Activated CD4-positive, alpha-beta T cell treated with anti-CD3 and anti-CD28 coated beads for 36 hours (primary cell): Measurements from ENCODE around the gene CRYGN. TPM values are rescaled to one million over a fixed set of nuclear protein-coding genes. Genes with fewer than 3 reads are reported as not detected.

Experiments
- ATAC-seq: fragments of 200-7000 bp; cut with Tn5 transposase; one replicate; pipeline ENCODE4 v1.10.0; 2021; ENCODE audit warnings: mild to moderate bottlenecking, moderate library complexity
- CTCF ChIA-PET: fragments of 350-600 bp; sonication (Branson Sonifier 250); formaldehyde crosslinking; loops from one replicate; lab custom pipeline; 2021; ENCODE audit warnings: antibody characterized with exemption; lab: Charles Lee
- POLR2A ChIA-PET: fragments of 350-600 bp; sonication (Branson Sonifier 250); formaldehyde crosslinking; loops from one replicate; lab custom pipeline; 2021; ENCODE audit warnings: antibody characterized with exemption, inconsistent platforms; lab: Charles Lee
- DNase-seq: peaks from one replicate; pipeline ENCODE4 v3.0.0-alpha.2; 2020
- H3K27ac Mint-ChIP-seq: one replicate; pipeline ENCODE4 v1.8.0; 2021; ENCODE audit warnings: mixed read lengths
- H3K27me3 Mint-ChIP-seq: one replicate; pipeline ENCODE4 v1.8.0; 2021; ENCODE audit warnings: mixed read lengths
- H3K36me3 Mint-ChIP-seq: one replicate; pipeline ENCODE4 v1.8.0; 2021; ENCODE audit warnings: low read depth, mixed read lengths
- H3K4me1 Mint-ChIP-seq: one replicate; pipeline ENCODE4 v1.8.0; 2021; ENCODE audit warnings: mixed read lengths
- H3K4me3 Mint-ChIP-seq: one replicate; pipeline ENCODE4 v1.8.0; 2021; ENCODE audit warnings: mild to moderate bottlenecking, moderate library complexity, mixed read lengths
- H3K9me3 Mint-ChIP-seq: one replicate; pipeline ENCODE4 v1.8.0; 2021; ENCODE audit warnings: low read depth, mixed read lengths
- intact Hi-C, 2 experiments: fragments of 100-400 bp; cut with DNase I in 1 of 2; cut with micrococcal nuclease in 1 of 2; formaldehyde crosslinking; loops; one replicate each; pipeline versions ENCODE4 v1.14.2 to v1.15.1; 2022 to 2024; cut with DNase I, micrococcal nuclease
- microRNA-seq: library from miRNA; unstranded; fragments of <30 nt; microRNA quantifications from one replicate; pipeline ENCODE4 v1.2.0, GENCODE V29; 2021; ENCODE audit warnings: borderline replicate concordance
- total RNA-seq, 2 experiments: library from RNA; stranded (reverse); gene quantifications; one replicate each; pipeline ENCODE4 v1.2.3, GENCODE V29; 2021

The CRYGN gene
- total RNA-seq, 2 experiments from 2014 or later: 0.11 TPM; not detected in 1

DNA sequence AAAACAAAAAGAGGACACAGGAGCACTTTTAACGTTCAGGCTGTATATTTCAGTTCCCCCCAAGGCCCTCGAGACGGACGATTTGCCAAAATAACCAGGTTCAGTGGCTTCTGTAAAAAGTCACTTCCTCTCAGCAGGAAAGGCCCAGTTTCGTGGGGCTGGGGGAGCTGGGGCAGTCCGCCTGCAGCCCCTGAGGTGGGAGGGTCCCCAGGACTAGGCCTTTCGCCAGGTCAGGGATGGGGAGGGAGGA, 58.9 kb downstream of the CRYGN start:
- no peaks in the 10 kb centered on the region for H3K9me3 Mint-ChIP-seq
- intact Hi-C loops: no loop called here
- ChIA-PET CTCF (interaction anchor here (1.3 to 2.7 kb wide), 2 partner anchors 12 to 68 kb away, joined by 6 to 10 read pairs; no protein-coding TSS in a partner anchor), POLR2A (interaction anchor here (1.6 kb wide), 1 partner anchor 68 kb away, joined by 4 read pairs; no protein-coding TSS in a partner anchor)
- ATAC-seq (no peak), DNase-seq (no peak)
- peaks cover 2% of the 10 kb centered on the region for H3K36me3 Mint-ChIP-seq
- no peak overlapping the region for H3K4me3 Mint-ChIP-seq
- peaks cover 10% of the 10 kb centered on the region for H3K4me1 Mint-ChIP-seq
- no peak overlapping the region for H3K27ac Mint-ChIP-seq
- H3K27me3 Mint-ChIP-seq: peaks cover 15% of the 10 kb centered on the region

DNA sequence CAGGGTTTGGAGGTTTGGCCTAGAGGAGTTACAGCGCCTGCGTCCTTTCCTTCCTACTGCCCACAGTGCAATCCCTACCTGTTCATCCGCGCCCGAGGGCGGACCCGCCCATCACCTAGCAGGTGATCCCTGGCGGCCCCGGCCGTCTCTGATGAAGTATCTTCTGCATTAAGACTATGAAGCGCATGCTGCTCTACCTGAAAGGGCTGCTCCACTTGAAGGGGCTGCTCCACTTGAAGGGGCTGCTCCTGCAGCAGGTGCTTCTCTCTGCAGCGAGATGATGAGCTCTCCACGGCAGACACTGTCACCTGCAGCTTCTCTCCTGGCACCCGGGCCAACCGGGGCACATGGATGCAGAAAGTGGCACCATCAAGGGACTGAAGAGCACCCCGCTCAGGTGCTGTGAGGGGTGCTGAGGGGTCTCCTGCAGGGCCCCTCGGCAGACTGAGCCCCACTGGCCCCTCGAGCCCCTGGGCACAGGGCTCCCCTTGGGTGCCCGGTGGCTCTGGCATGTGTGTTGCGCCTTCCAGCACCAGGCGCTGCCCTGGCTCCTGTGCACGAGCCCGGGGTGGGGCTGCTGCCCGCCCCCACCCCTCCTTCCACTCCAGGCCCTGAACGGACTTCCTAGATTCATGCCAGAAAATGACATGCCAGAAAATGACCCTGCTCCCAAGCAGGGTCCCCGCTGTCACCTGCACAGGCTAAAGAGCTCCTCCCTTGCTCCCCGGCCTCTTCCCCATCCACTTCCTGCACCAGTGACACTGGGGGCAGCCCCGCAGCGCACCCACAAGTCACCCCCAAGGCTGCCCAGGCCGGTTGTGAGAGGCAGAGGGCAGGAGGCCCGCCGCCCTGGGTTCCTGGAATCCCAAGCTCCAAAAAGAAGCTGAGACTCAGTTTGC, 59.5 kb downstream of the CRYGN start:
- no peaks in the 10 kb centered on the region for H3K9me3 Mint-ChIP-seq
- H3K27me3 Mint-ChIP-seq: peaks cover 15% of the 10 kb centered on the region
- DNase-seq (no peak), ATAC-seq (no peak)
- ChIA-PET POLR2A (interaction anchor here (1.6 kb wide), 1 partner anchor 68 kb away, joined by 4 read pairs; no protein-coding TSS in a partner anchor), CTCF (interaction anchor here (1.3 to 2.7 kb wide), 2 partner anchors 12 to 68 kb away, joined by 6 to 10 read pairs; no protein-coding TSS in a partner anchor)
- intact Hi-C loops: no loop called here
- H3K27ac Mint-ChIP-seq: no peak overlapping the region
- H3K36me3 Mint-ChIP-seq: peaks cover 2% of the 10 kb centered on the region
- H3K4me1 Mint-ChIP-seq: peaks cover 10% of the 10 kb centered on the region
- no peak overlapping the region for H3K4me3 Mint-ChIP-seq

DNA sequence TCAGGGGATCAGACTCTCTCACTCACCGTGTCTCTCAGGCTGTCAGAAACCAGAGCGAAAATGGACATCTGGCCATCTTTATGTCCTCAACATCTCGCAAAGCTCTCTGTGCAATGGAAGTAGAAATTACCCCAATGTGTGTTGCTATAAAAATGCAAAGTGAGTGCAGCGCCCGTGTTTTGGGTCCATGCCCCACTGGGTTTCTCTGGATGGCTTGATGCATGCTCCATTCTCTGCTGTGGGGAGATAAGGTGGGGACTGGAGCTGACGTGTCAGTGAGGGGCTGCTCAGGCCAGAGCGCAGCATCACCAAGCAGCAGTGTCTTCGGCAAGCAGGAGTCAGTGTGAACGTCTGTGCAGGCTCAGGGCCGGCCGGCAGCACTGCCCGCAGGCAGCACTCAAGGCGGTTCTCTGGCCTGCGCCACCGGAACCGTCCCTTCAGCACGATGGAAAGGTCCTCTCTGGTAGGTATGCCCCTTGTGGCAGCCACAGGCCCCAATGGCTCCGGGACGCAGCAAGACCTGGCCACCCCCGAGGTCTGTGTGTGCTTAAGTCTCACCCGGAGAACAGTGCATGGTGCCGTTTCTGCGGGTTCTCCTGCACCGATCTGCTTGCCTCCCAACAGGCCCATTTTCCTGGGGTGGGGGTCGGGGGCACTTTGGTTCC, 60.3 kb downstream of the CRYGN start:
- intact Hi-C loops: no loop called here
- Mint-ChIP-seq H3K36me3 (peaks cover 3% of the 10 kb centered on the region), H3K27me3 (peaks cover 15% of the 10 kb centered on the region), H3K27ac (no peak overlapping the region), H3K4me1 (peaks cover 10% of the 10 kb centered on the region), H3K4me3 (no peak overlapping the region), H3K9me3 (no peaks in the 10 kb centered on the region)
- CTCF ChIA-PET: interaction anchor here (2.7 kb wide), 1 partner anchor 11 kb away, joined by 6 read pairs; no protein-coding TSS in a partner anchor
- ATAC-seq (no peak), DNase-seq (no peak)
- POLR2A ChIA-PET: interaction anchor here (0.6 to 1.6 kb wide), 2 partner anchors 53 to 69 kb away, joined by 3 to 4 read pairs; no protein-coding TSS in a partner anchor

- peaks cover 5% of the 10 kb centered on the region for H3K36me3 Mint-ChIP-seq
- DNase-seq (no peak), ATAC-seq (no peak)
- no peaks in the 10 kb centered on the region for H3K9me3 Mint-ChIP-seq
- intact Hi-C loops: no loop called here
- no peak overlapping the region for H3K27ac Mint-ChIP-seq
- H3K27me3 Mint-ChIP-seq: peaks cover 14% of the 10 kb centered on the region
- CTCF ChIA-PET: interaction anchor here (2.7 kb wide), 1 partner anchor 11 kb away, joined by 6 read pairs; no protein-coding TSS in a partner anchor
- peaks cover 10% of the 10 kb centered on the region for H3K4me1 Mint-ChIP-seq
- no peak overlapping the region for H3K4me3 Mint-ChIP-seq
- POLR2A ChIA-PET: interaction anchor here (0.6 kb wide), 1 partner anchor 54 kb away, joined by 3 read pairs; no protein-coding TSS in a partner anchor
These were observed 60.8 kb downstream of the CRYGN start for GRCh38 chr7:151379193-151379520.

Small RNA genes within 50 kb of the gene (microRNA-seq; reads per million reads assigned to microRNA genes)
- gene MIR3907: not detected

Other genes starting within 250 kb of the CRYGN start
- gene H2BK1, start 229.7 kb downstream of the CRYGN start, total RNA-seq: not detected
- gene ABCF2, start 212.9 kb downstream of the CRYGN start, total RNA-seq: 10 to 100 TPM; 48.4 to 49.0 TPM
- 10 to 100 TPM; 20.7 to 27.3 TPM for gene CHPF2, start 207.7 kb downstream of the CRYGN start, total RNA-seq
- 1 to 10 TPM; 4.1 to 4.8 TPM for gene SMARCD3, start 191.4 kb downstream of the CRYGN start, total RNA-seq
- 10 to 100 TPM; 51.4 to 70.4 TPM for gene NUB1, start 98.3 kb downstream of the CRYGN start, total RNA-seq
- not detected for gene WDR86, start 30.1 kb downstream of the CRYGN start, total RNA-seq
- 10 to 100 TPM; 42.8 to 43.0 TPM for gene RHEB, start 79.8 kb upstream of the CRYGN start, total RNA-seq